ENCODE data around the gene TMEM225.
"Not testable (repeated sequence)": the region's sequence is repeated elsewhere in the genome, so short reads cannot be mapped to it uniquely, and the experiment has no call there.

TMEM225 gene

GRCh38 chr11:123899792-123900191, 14.3 kb upstream of the TMEM225 start:
- no peak for DNase-seq (ENCODE audit: extremely low read depth, low read depth)
- TF ChIP-seq CTCF (IDR thresholded peaks at IDR 0.05; ENCODE audit: low read depth, low read length, missing control alignments): no peak
- H3K4me3 ChIP-seq (replicated peaks; ENCODE audit: low read depth, low read length): no peak overlapping the region

- TF ChIP-seq CTCF (IDR thresholded peaks at IDR 0.05; ENCODE audit: low read depth, low read length, missing control alignments): no peak
- no peak overlapping the region for H3K4me3 ChIP-seq (replicated peaks; ENCODE audit: low read depth, low read length)
- DNase-seq (ENCODE audit: extremely low read depth, low read depth): no peak
Measured at GRCh38 chr11:123892031-123892430, 6.6 kb upstream of the TMEM225 start.

GRCh38 chr11:123880912-123881311, 4.6 kb downstream of the TMEM225 start:
- TF ChIP-seq CTCF (IDR thresholded peaks at IDR 0.05; ENCODE audit: low read depth, low read length, missing control alignments): no peak
- no peak overlapping the region for H3K4me3 ChIP-seq (replicated peaks; ENCODE audit: low read depth, low read length)
- DNase-seq (ENCODE audit: extremely low read depth, low read depth): no peak

- not testable (repeated sequence) for H3K4me3 ChIP-seq (replicated peaks; ENCODE audit: low read depth, low read length); DNase-seq (ENCODE audit: extremely low read depth, low read depth)
Measured at GRCh38 chr11:123867795-123868194, 17.7 kb downstream of the TMEM225 start.

GRCh38 chr11:123865293-123865692, 20.2 kb downstream of the TMEM225 start:
- DNase-seq (ENCODE audit: extremely low read depth, low read depth); H3K4me3 ChIP-seq (replicated peaks; ENCODE audit: low read depth, low read length): not testable (repeated sequence)

GRCh38 chr11:123859731-123860130, 25.7 kb downstream of the TMEM225 start:
- H3K4me3 ChIP-seq (replicated peaks; ENCODE audit: low read depth, low read length): no peak overlapping the region
- no peak for TF ChIP-seq CTCF (IDR thresholded peaks at IDR 0.05; ENCODE audit: low read depth, low read length, missing control alignments)
- no peak for DNase-seq (ENCODE audit: extremely low read depth, low read depth)

- no peak for DNase-seq (ENCODE audit: extremely low read depth, low read depth)
- TF ChIP-seq CTCF (IDR thresholded peaks at IDR 0.05; ENCODE audit: low read depth, low read length, missing control alignments): no peak
- no peak overlapping the region for H3K4me3 ChIP-seq (replicated peaks; ENCODE audit: low read depth, low read length)
Measured at GRCh38 chr11:123856444-123856843, 29.0 kb downstream of the TMEM225 start.

GRCh38 chr11:123853038-123853437, 32.4 kb downstream of the TMEM225 start:
- DNase-seq (ENCODE audit: extremely low read depth, low read depth): no peak
- H3K4me3 ChIP-seq (replicated peaks; ENCODE audit: low read depth, low read length): no peak overlapping the region
- TF ChIP-seq CTCF (IDR thresholded peaks at IDR 0.05; ENCODE audit: low read depth, low read length, missing control alignments): no peak

All from HFF-Myc (cell line).